Lung microvascular endothelial cell (primary cell): Measurements from ENCODE around the gene GPX7. TPM values are rescaled to one million over a fixed set of nuclear protein-coding genes. Genes with fewer than 3 reads are reported as not detected.

Experiments
- DNase-seq, 2 donors: peaks; one replicate each; pipeline versions ENCODE4 v3.0.0 to v3.0.0-alpha.2; 2010; ENCODE audit warnings: low read depth in 2 of 2
- total RNA-seq: library from RNA; depleted of rRNA; stranded (reverse); fragments of >200 nt; gene quantifications from 2 replicates; pipeline ENCODE4 v1.2.1, GENCODE V29; 2014

GPX7 gene
- total RNA-seq, 1 donor from 2014 or later, result 5.6 TPM

DNA sequence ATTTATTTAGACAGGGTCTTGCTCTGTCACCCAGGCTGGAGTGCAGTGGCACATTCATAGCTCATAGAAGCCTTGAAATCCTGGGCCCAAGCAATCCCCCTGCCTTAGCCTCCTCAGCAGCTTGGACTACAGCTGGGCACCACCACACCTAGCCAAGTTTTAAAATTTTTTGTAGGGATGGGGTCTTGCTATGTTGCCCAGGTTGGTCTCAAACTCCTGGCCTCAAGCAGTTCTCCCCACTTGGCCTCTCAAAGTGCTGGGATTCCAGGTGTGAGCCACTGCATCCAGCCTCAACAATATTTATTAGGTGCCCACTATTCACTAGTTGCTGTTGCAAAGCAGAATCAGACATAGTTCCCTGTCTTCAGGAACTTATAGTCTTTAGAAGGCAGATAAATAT lies 14.1 kb upstream of the GPX7 start:
- DNase-seq, result no peak

GRCh38 chr1:52588535-52588934 lies 13.6 kb upstream of the GPX7 start:
- DNase-seq, result no peak

DNA sequence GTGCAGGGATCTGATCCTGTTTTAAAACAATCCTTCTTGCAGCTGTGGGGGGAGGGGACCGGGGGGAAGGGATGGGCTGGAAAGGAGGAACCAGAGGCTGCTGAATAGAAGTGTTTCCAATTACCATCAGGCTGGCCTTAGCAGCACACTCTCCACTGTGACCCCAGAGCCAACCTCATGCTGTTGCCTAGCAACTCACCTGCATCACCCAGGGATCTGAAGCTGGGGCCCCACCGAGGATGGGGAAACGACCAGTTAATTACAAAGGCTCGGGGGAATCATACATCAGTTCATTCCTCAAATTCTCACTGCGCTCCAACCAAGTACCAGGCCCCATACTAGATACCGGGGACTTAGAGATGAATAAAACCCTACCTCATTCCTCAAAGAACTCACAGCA lies 11.9 kb upstream of the GPX7 start:
- DNase-seq, result no peak

DNA sequence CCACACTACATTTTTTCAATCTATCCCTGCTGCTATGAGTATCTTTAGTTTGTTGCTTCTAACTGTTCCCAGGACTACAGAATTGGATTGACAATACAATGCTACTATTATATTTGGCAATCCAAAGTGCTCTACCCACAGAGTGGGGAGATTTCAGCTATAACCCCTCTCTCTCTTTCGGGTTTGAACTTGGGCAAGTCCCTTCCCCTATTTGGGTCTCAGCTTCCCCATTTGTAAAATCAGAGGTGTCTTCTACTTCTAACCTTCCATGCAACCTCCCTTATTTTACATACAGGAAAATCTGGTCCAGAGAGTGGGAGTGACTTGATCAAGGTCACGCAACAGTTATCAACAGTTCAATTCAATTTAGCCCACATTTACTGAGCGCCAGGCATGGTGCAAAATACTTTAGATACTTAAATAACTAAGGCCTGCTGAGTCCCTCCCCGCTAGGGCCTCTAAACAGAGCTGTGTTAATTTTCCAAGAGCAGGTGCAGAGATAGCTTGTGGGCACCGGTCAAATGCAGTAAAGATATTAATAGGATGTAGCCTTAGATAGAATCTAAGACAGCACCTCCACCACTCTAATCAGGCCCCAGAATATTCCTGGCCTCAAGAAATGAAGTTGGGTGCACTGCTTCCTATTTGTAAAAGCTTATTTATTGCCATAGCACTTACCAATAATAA lies 9.4 kb upstream of the GPX7 start:
- DNase-seq, result no peak

DNA sequence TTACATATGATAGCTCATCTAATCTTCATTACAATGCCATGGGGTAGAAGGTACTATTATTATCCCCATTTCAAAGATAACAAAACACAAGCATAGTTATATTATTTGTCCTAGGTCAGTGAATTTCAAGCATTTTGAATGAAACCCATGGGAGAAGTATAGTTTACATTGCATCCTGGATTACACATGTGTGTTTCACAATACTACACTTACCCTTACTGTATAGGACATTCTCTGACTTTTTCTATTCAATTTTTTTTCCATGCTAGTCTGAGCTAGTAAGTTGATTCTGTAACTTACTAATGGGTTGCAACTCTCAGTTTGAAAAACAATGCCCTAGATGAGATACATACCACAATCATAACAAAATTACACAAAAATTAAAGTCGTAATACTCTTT lies 8.7 kb upstream of the GPX7 start:
- no peak for DNase-seq

- peak; percentile 50 to 65 for DNase-seq
These were observed 7.1 kb upstream of the GPX7 start for GRCh38 chr1:52595061-52595460.

DNA sequence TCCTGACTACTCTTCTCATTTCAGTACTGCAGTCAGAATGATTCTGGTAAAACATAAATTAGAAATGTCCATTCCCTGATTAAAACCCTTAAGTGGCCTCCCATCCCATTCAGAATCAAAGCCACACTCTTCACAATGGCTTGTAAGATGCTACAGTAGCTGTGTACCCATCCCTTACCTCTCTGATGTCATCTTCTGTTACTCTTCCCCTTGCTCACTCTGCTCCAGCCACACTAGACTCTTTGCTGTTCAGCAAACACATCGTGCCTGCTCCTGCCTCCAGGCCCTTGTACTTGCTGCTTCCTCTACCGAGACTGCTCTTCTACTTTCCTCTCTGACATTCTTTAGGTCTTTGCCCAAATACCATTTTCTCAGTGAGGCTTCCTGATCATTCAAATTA lies 4.3 kb upstream of the GPX7 start:
- DNase-seq, result no peak

DNA sequence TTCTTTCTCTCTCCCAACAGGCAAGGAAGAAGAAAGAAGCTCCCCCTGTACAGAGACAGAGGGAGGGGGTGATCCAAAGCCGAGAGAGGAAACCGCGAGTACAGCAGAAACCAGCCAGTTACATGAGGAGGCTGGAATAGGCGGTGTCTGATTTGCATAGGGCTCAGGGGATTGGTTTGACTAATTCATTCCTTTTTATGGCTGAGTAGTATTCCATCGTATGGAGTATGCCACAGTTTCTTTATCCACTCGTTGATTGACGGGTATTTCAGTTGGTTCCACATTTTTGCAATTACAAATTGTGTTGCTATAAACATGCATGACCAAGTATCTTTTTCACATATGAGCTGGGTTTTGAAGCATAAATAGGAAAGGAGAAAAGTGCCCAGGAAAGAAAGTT lies 3.4 kb upstream of the GPX7 start:
- no peak for DNase-seq

DNA sequence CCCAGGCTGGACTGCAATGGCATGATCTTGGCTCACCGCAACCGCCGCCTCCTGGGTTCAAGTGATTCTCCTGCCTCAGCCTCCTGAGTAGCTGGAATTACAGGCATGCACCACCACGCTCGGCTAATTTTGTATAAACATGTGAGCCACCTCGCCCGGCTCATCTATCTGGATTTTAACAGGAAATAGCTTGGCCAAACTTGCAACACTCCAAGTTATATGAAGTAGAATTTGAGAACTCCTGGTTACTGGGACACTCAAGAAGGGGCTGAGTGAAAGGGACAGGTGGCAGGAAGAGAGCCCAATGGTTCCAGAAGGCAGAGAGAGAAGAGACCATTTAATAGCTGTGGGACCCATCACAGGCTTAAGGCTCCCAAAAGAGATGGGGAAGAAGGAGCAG lies 2.9 kb upstream of the GPX7 start:
- no peak for DNase-seq

DNA sequence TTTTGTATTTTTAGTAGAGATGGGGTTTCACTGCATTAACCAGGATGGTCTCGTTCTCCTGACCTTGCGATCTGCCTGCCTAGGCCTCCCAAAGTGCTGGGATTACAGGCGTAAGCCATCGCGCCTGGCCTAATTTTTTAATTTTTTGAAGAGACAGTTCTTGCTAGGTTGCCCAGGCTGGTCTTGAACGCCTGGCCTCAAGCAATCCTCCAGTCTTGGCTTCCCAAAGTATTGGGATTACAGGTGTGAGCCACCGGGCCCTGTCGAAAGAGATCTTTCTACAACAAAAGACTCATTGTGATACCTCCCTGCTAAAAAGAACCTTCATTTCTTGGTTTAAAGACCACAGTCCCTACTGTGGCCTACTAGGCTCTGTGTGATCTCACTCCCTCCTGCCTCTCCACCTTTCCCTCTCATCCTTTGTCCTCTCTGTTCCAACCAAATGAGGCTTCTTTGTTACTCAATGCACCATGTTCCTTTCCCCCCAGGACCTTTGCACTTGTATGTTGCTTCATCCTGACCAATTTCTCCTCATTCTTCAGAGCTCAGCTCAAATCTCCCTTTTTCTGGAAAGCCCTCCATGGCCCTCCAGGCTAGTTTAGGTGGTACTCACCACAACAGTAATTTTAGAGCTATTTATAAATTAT lies 1.5 kb upstream of the GPX7 start:
- no peak for DNase-seq

GRCh38 chr1:52601519-52601918 lies 652 bp upstream of the GPX7 start:
- DNase-seq, result no peak

GRCh38 chr1:52602856-52603600 lies 857 bp downstream of the GPX7 start:
- DNase-seq, result no peak

DNA sequence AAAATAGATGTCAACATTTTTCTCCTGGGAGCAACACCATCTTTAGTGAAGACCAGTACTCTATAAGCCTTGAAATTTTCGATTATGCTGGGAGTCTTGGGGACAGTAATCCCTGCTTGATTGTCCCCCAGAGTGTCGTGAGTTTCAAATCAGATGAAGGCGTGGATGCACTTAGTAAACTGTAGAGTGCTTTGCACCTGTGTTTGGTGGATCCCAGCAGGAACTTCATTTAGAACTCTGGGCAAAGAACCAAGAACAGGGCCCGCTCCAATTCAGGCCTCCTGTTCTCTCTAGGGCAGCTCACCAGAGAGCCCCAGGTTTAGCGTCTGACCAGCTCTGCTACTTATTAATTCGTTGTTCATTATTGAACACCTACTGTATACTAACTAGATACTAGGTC lies 1.5 kb downstream of the GPX7 start:
- DNase-seq, result no peak

DNA sequence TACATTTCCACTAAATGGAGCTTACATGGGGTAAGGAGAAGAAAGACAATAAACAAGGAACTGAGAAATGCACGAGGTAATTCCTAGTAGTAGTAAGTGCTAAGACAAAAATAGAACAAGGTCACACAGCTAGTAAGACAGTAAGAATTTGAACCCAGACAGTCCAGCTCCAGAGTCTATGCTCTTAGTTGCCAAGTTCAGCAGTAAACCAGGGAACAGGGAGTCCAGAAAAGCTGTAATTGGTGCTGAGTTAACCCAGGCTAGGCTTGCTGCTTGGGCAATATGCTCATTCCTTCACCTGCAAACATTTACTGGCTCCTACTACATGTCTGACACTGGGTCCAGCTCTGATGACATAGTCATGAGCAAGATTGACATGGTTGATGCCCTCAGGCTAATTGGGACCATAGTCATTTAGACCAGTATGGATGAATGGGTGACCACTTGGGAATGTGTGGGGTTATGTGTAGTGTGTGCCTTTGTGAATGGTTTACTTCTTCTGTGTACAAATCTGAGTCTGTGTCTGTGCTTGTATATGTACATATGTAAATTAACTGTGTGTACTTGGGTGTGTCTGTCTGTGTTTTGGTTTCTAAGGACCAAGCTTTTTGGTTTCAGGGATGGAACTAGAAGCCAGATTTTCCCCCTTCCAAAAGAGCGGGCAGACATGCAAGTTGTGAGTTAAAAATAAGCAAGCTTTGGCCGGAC lies 2.0 kb downstream of the GPX7 start:
- no peak for DNase-seq

DNA sequence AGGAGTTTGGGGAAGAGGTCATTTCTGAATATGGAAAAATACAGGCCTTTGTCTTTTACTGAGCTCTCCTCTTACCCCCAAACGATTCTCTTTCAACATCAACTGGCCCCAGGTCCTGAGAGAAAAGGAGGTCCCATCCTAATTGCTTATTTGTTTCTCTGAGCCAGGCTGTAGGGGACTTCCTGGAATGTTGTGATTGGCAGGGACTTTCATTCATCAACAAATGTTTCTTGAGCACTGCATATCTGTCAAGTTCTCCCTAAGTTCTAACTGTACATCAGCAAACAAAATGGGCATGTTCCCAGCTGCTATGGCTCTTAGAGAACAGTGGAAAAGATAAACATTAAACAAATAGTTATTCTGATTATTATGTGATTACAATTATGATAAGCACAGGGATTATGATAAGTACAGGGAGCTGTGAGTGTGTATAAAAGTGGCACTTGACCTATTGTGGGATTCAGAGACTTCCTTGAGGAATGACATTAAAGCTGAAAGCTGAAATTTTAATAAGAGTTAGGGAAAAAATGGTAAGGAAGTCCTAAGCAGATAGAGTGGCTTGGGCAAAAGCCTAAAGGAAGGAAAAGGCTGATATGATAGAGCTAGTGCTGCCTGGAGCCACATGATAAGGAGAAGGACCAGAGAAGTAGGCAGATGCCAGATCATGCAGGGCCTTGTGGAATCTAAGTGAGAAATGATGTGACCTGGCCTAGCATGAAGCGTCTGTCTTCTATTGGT lies 11.6 kb downstream of the GPX7 start:
- no peak for DNase-seq

DNA sequence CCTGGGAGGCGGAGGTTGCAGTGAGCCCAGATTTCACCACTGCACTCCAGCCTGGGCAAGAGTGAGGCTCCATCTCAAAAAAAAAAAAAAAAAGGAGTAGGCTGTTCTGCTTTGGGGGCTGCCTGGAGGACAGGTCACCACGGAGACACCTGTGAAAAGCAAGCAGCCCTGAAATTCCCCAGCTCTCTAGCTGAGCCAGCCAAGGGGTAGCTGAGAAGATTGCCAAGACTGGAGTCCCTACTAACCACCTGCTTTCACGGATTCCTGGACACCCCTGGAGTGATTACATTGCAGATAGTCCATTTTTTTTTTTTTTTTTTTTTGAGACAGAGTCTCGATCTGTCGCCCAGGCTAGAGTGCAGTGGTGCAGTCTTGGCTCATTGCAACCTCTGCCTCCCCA lies 12.5 kb downstream of the GPX7 start:
- no peak for DNase-seq

DNA sequence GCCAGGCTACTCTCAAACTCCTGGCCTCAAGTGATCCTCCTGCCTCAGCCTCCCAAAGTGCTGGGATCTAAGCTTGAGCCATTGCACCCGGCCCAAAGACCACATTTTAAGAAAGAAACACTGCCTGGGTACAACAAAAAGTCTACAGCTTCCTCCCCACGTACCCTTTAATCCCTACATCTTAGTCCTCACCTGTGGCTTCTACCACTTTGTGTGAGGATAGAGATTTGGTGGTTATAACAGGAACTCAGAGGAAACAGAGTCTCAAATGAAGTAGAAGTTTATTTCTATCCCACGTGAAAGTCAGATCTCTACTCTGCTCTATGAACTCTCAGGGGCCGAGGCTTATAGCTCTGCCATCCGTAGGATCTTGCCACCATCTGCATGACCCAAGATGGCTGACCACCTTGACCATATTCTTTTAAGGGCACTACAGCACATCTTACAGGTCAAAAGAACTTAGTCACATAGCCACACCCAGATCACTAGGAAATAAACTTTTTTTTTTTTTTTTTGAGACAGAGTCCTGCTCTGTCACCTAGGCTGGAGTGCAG lies 13.4 kb downstream of the GPX7 start:
- DNase-seq, result no peak

DNA sequence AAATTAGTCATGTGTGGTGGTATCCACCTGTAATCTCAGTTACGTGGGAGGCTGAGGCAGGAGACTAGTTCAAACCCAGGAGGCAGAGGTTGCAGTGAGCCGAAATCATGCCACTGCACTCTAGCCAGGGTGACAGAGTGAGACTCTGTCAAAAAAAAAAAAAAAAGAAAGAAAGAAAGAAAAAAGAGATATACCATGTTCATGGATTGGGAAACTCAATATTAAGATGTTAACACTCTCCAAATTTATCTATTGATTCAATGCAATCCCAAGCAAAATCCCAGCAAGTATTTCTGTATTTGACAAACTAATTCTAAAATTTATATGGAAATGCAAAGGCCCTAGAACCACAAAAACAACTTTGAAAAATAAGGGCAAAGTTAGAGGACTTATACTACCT lies 19.8 kb downstream of the GPX7 start:
- DNase-seq, result no peak

GRCh38 chr1:52623812-52624211 lies 21.6 kb downstream of the GPX7 start:
- no peak for DNase-seq

DNA sequence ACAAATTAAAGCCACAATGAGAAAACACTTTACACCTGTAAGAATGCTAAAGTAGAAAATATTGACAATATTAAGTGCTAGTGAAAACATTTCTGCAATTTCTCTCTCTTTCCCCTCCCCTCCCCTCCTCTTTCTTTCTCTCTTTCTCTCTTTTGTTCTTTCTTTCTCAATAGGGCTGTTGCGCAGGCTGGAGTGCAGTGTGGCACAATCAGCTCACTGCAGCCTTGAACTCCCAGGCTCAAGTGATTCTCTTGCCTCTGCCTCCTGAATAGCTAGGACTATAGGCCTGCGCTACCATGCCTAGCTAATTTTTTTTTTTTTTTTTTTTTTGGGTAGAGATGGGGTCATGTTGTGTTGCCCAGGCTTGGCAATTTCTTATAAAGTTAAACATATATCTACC lies 24.9 kb downstream of the GPX7 start:
- no peak for DNase-seq

DNA sequence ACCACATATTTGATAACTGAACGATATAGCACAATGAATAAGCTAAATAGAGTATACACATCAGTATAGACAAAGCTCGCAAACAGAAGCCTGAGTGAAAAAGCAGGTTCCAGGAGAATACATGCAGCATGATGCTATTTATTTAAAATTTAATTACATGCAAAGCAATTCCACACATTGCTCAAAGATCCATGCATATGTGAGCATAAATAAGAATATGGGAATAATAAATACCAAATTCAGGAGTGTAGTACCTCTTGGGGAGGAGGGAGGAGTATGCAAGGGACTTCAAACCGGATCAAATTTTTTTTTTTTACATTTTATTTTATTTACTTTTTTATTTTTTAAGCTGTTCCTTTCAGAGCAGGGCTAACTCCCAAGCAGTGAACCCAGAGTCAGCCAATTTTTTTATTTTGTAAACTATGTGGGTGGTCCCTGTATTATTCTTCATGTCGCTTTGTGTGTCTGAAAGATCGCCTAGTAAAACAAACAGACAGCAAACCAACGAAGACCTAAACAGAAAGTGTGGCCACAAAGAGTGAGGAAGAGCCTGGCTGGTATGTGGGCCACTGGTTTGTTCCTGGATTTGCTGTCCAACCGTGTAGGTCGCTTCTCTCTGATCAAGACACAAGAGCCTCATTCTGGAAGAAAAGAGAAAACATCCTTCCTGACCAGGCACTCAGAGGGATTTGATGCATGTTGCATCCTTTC lies 26.6 kb downstream of the GPX7 start:
- DNase-seq, result no peak
